Measurements from ENCODE around the gene RGR. TPM values are rescaled to one million over a fixed set of nuclear protein-coding genes. Genes with fewer than 3 reads are reported as not detected.

RGR gene
- total RNA-seq, 1 experiment from 2014 or later: not detected

GRCh38 chr10:84205853-84206525 is 38.9 kb upstream of the RGR start:
- H3K36me3 ChIP-seq (ENCODE audit: control insufficient read depth in 1 of 2, insufficient read depth in 2 of 2, low read length in 2 of 2): no peaks in the 10 kb centered on the region
- no peak overlapping the region for H2AFZ ChIP-seq (ENCODE audit: low read depth, low read length, poor library complexity, severe bottlenecking)
- no peak overlapping the region for H3K4me2 ChIP-seq (ENCODE audit: low read length)
- H3K9ac ChIP-seq (ENCODE audit: low read length): no peak overlapping the region
- H3K27me3 ChIP-seq (ENCODE audit: insufficient read depth, low read length): peaks cover 19% of the 10 kb centered on the region
- H3K9me3 ChIP-seq (ENCODE audit: control insufficient read depth in 1 of 2, insufficient read depth in 1 of 2, low read depth in 1 of 2, low read length in 2 of 2): no peaks in the 10 kb centered on the region
- no peak overlapping the region for H3K4me3 ChIP-seq (replicated peaks in 1 of 2; ENCODE audit: low read depth in 1 of 2, low read length in 2 of 2)
- H3K9me2 ChIP-seq (ENCODE audit: insufficient read depth): no peaks in the 10 kb centered on the region
- intact Hi-C loops (cut with micrococcal nuclease): loop anchor here (1.0 kb wide), 2 partner anchors 58 to 80 kb away; no protein-coding TSS in a partner anchor
- CTCF ChIA-PET: interaction anchor here (1.1 to 2.1 kb wide), 3 partner anchors 14 to 67 kb away, joined by 3 to 6 read pairs (median 5); partner anchors contain the start of gene GHITM
- no peak for TF ChIP-seq FOSL1 (IDR thresholded peaks at IDR 0.05; ENCODE audit: low read depth)
- TF ChIP-seq SRF (IDR thresholded peaks at IDR 0.05; ENCODE audit: low read depth): no peak
- TF ChIP-seq SIN3A (IDR thresholded peaks at IDR 0.05; ENCODE audit: low read depth): no peak
- no peak for TF ChIP-seq POLR2A (IDR thresholded peaks at IDR 0.05; ENCODE audit: borderline replicate concordance, extremely low read depth, insufficient read depth, insufficient read length)
- TF ChIP-seq POLR2AphosphoS5 (IDR thresholded peaks at IDR 0.05; ENCODE audit: low read depth, low read length): no peak
- no peak for TF ChIP-seq ATF3 (IDR thresholded peaks at IDR 0.05)
- no peaks in the 10 kb centered on the region for H3K4me1 ChIP-seq (ENCODE audit: control insufficient read depth in 1 of 2, insufficient read depth in 2 of 2, low read length in 2 of 2)
- H4K20me1 ChIP-seq (ENCODE audit: insufficient read depth): no peaks in the 10 kb centered on the region
- H3K27ac ChIP-seq (ENCODE audit: low read depth, low read length): no peak overlapping the region
- RAD21 ChIA-PET (ENCODE audit: low non-redundant PET in 1 of 2, low total read pairs in 2 of 2, uncharacterized antibody in 2 of 2, unreplicated experiment in 2 of 2): no interaction called here
- no TSS peak for BruUV-seq (replicated peaks)
- ATAC-seq (no peak), DNase-seq (ENCODE audit: low read depth, low spot score) (no peak)
- no peaks in the 10 kb centered on the region for H3K79me2 ChIP-seq (ENCODE audit: insufficient read depth, low read length)
- POLR2A ChIA-PET: no interaction called here

- BruUV-seq (replicated peaks): no TSS peak
- RAD21 ChIA-PET (ENCODE audit: low non-redundant PET in 1 of 2, low total read pairs in 2 of 2, uncharacterized antibody in 2 of 2, unreplicated experiment in 2 of 2): no interaction called here
- CTCF ChIA-PET: interaction anchor here (2.1 kb wide), 1 partner anchor 60 kb away, joined by 6 read pairs; no protein-coding TSS in a partner anchor
- no peaks in the 10 kb centered on the region for H4K20me1 ChIP-seq (ENCODE audit: insufficient read depth)
- H3K4me1 ChIP-seq (ENCODE audit: control insufficient read depth in 1 of 2, insufficient read depth in 2 of 2, low read length in 2 of 2): no peaks in the 10 kb centered on the region
- no peak overlapping the region for H3K4me2 ChIP-seq (ENCODE audit: low read length)
- H3K4me3 ChIP-seq (replicated peaks in 1 of 2; ENCODE audit: low read depth in 1 of 2, low read length in 2 of 2): no peak overlapping the region
- no peaks in the 10 kb centered on the region for H3K36me3 ChIP-seq (ENCODE audit: control insufficient read depth in 1 of 2, insufficient read depth in 2 of 2, low read length in 2 of 2)
- intact Hi-C loops (cut with micrococcal nuclease): no loop called here
- no peak overlapping the region for H3K27ac ChIP-seq (ENCODE audit: low read depth, low read length)
- H3K9ac ChIP-seq (ENCODE audit: low read length): no peak overlapping the region
- no peaks in the 10 kb centered on the region for H3K9me3 ChIP-seq (ENCODE audit: control insufficient read depth in 1 of 2, insufficient read depth in 1 of 2, low read depth in 1 of 2, low read length in 2 of 2)
- DNase-seq (ENCODE audit: low read depth, low spot score) (no peak), ATAC-seq (no peak)
- H3K27me3 ChIP-seq (ENCODE audit: insufficient read depth, low read length): peaks cover 19% of the 10 kb centered on the region
- H2AFZ ChIP-seq (ENCODE audit: low read depth, low read length, poor library complexity, severe bottlenecking): no peak overlapping the region
- no peaks in the 10 kb centered on the region for H3K9me2 ChIP-seq (ENCODE audit: insufficient read depth)
- no peak for TF ChIP-seq ZNF274 (IDR thresholded peaks at IDR 0.05; ENCODE audit: low read depth, low read length)
- H3K79me2 ChIP-seq (ENCODE audit: insufficient read depth, low read length): no peaks in the 10 kb centered on the region
- POLR2A ChIA-PET: no interaction called here
Measured at GRCh38 chr10:84208023-84208422, 36.8 kb upstream of the RGR start.

Measured in HCT116 (cell line).